HUES64 (cell line): ENCODE results near the gene LCT.

ENCODE experiments used
- H3K27ac ChIP-seq: 2 replicates; pipeline ENCODE4 v1.7.0; 2013; ENCODE audit warnings: low read depth, low read length, inconsistent platforms
- H3K27me3 ChIP-seq: 2 replicates; pipeline ENCODE4 v1.6.1; 2013; ENCODE audit warnings: mild to moderate bottlenecking, low read length; ENCODE audit not compliant: insufficient read depth
- H3K36me3 ChIP-seq: 2 replicates; pipeline ENCODE4 v1.6.1; 2013; ENCODE audit warnings: mild to moderate bottlenecking, low read length; ENCODE audit not compliant: insufficient read depth
- H3K4me1 ChIP-seq: 2 replicates; pipeline ENCODE4 v1.6.1; 2013; ENCODE audit warnings: mild to moderate bottlenecking, low read length, moderate library complexity; ENCODE audit not compliant: insufficient read depth
- H3K4me3 ChIP-seq: 2 replicates; pipeline ENCODE4 v1.5.1; 2013; ENCODE audit warnings: mild to moderate bottlenecking, low read length, moderate library complexity
- H3K9ac ChIP-seq: 2 replicates; pipeline ENCODE4 v1.6.1; 2013; ENCODE audit warnings: mild to moderate bottlenecking, low read depth, low read length
- H3K9me3 ChIP-seq: 2 replicates; pipeline ENCODE4 v1.6.1; 2013; ENCODE audit warnings: low read depth, low read length; ENCODE audit not compliant: insufficient read depth
- WGBS: fragments of 150-250, 120-280 bp; methylation state at CpG from one replicate; pipeline ENCODE4 v1.1.7; 2013; ENCODE audit warnings: missing lambda C conversion rate; 5-methylcytosine and 5-hydroxymethylcytosine counted together

Gene LCT

DNA sequence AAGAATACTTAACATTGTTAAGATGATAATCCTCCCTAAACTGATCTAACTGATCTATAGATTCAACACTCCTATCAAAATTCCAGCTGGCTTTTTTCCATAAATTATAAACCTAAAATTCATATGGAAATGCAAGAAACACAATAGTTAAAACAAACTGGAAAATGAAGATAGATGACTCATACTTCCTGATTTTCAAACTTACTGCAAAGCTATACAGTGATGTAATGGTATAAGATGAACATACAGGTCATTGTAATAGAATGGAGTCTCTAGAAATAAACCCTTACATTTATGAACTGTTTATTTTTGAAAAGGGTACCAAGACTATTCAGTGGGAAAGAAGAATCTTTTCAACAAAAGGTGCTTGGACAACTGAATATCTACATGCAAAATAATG lies 63.1 kb downstream of the LCT start:
- H3K27ac ChIP-seq: no peak overlapping the region
- H3K36me3 ChIP-seq: peaks cover 93% of the 10 kb centered on the region
- H3K27me3 ChIP-seq: no peaks in the 10 kb centered on the region
- H3K4me3 ChIP-seq: no peak overlapping the region
- no peak overlapping the region for H3K9ac ChIP-seq
- H3K9me3 ChIP-seq: no peaks in the 10 kb centered on the region
- H3K4me1 ChIP-seq: no peaks in the 10 kb centered on the region

DNA sequence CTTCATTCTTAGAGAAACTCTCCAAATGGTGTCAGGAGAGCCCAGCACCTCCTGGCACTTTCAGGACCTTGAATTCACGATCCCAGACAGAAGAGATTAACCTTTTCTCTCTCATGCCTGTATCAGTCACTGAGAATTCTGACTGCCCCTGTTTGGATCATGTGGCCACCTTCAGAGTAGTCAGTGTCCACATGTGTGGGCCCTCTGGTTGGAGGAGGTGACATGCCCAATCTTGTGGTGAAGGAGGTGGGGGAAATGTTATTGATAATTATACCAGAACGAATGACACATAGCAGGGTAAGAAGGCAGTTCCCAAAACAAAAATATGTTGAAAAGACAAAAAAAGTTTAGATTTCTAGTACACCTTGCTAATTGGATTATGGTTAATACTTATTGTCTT lies 63.7 kb downstream of the LCT start:
- Histone ChIP-seq H3K4me3 (no peak overlapping the region), H3K9ac (no peak overlapping the region), H3K27me3 (no peaks in the 10 kb centered on the region), H3K27ac (no peak overlapping the region), H3K36me3 (peaks cover 90% of the 10 kb centered on the region), H3K9me3 (no peaks in the 10 kb centered on the region), H3K4me1 (no peaks in the 10 kb centered on the region)
- WGBS: 99% methylated on average over 2 of the region's 2 CpGs

- WGBS: 88% methylated on average over 8 of the region's 8 CpGs
- Histone ChIP-seq H3K9me3 (no peaks in the 10 kb centered on the region), H3K9ac (no peak overlapping the region), H3K36me3 (peaks cover 91% of the 10 kb centered on the region), H3K4me1 (no peaks in the 10 kb centered on the region), H3K27me3 (no peaks in the 10 kb centered on the region), H3K27ac (no peak overlapping the region), H3K4me3 (no peak overlapping the region)
Observed at GRCh38 chr2:135768863-135769262, 68.1 kb downstream of the LCT start.

DNA sequence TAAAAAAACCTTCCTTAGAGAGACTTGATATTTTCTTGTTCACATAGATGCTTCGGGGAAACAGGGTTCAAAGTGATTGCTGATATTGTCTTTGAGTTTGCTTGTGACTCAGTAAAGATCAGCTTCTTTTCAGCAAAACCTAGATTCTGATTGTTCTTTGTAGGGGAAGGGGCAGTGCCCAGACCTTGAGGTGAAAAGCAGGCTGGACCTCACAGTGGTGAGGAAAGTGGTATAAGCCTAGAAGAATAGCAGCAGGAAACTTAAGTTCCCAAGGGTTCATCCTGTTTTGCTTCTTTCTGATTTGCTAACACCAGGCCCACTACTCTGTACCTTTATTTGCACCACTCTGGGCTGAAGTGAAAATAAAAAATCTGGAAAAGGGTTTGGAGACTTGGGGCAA lies 74.5 kb downstream of the LCT start:
- Histone ChIP-seq H3K4me1 (no peaks in the 10 kb centered on the region), H3K27me3 (no peaks in the 10 kb centered on the region), H3K9me3 (0 out of 2 replicates have a peak, but pooled peaks cover under 1% of the 10 kb centered on the region), H3K27ac (no peak overlapping the region), H3K36me3 (peaks cover 97% of the 10 kb centered on the region), H3K9ac (no peak overlapping the region), H3K4me3 (no peak overlapping the region)
- 100% methylated on average over 1 of the region's 1 CpG for WGBS

- Histone ChIP-seq H3K27ac (no peak overlapping the region), H3K36me3 (peaks cover 97% of the 10 kb centered on the region)
Observed at GRCh38 chr2:135762022-135762421, 75.0 kb downstream of the LCT start.

DNA sequence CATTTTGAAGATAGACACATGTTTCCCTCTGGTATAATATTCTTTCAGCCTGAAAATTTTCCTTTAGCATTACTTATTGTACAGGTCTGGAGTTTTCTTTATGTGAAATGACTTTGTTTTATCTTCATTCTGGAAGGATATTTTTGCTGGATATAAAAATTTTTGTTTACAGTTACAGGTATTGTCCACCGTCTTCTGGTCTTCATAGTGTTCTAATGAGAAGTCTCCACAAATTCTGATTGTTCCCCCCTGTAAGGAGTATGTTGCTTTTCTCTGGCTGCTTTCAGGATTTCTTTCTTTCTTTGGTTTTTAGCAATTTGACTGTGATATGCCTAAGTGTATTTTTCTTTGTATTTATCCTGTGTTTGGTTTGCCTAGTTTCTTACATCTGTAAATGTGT lies 80.3 kb downstream of the LCT start:
- Histone ChIP-seq H3K9ac (no peak overlapping the region), H3K27me3 (no peaks in the 10 kb centered on the region), H3K9me3 (peaks cover 16% of the 10 kb centered on the region; the same call in 1 of the 2 replicates), H3K36me3 (peaks cover 95% of the 10 kb centered on the region), H3K4me1 (no peaks in the 10 kb centered on the region), H3K4me3 (no peak overlapping the region), H3K27ac (no peak overlapping the region)
- WGBS: 95% methylated on average over 1 of the region's 1 CpG

More at GRCh38 chr2:135762022-135762421, 75.0 kb downstream of the LCT start:
- no peak overlapping the region for H3K9ac ChIP-seq
- peaks cover 6% of the 10 kb centered on the region; the same call in 1 of the 2 replicates for H3K9me3 ChIP-seq
- no peak overlapping the region for H3K4me3 ChIP-seq
- H3K4me1 ChIP-seq: no peaks in the 10 kb centered on the region
- H3K27me3 ChIP-seq: no peaks in the 10 kb centered on the region

- Histone ChIP-seq H3K27ac (no peak overlapping the region), H3K4me1 (no peaks in the 10 kb centered on the region), H3K36me3 (peaks cover 89% of the 10 kb centered on the region), H3K4me3 (no peak overlapping the region), H3K9ac (no peak overlapping the region), H3K27me3 (no peaks in the 10 kb centered on the region), H3K9me3 (peaks cover 16% of the 10 kb centered on the region; the same call in 1 of the 2 replicates)
- WGBS: 99% methylated on average over 2 of the region's 2 CpGs
Observed at GRCh38 chr2:135755573-135755972, 81.4 kb downstream of the LCT start.

GRCh38 chr2:135745545-135745944 lies 91.4 kb downstream of the LCT start:
- Histone ChIP-seq H3K4me3 (no peak overlapping the region), H3K9ac (no peak overlapping the region), H3K4me1 (peaks cover 17% of the 10 kb centered on the region), H3K27me3 (no peaks in the 10 kb centered on the region), H3K36me3 (peaks cover 45% of the 10 kb centered on the region), H3K27ac (no peak overlapping the region), H3K9me3 (no peaks in the 10 kb centered on the region)
- 100% methylated on average over 2 of the region's 4 CpGs for WGBS

- Histone ChIP-seq H3K4me1 (peaks cover 17% of the 10 kb centered on the region), H3K9ac (no peak overlapping the region), H3K27me3 (no peaks in the 10 kb centered on the region), H3K36me3 (peaks cover 39% of the 10 kb centered on the region), H3K4me3 (peak overlapping the region; percentile 73), H3K9me3 (no peaks in the 10 kb centered on the region), H3K27ac (no peak overlapping the region)
- 89% methylated on average over 5 of the region's 5 CpGs for WGBS
Observed at GRCh38 chr2:135744760-135745314, 92.1 kb downstream of the LCT start.

DNA sequence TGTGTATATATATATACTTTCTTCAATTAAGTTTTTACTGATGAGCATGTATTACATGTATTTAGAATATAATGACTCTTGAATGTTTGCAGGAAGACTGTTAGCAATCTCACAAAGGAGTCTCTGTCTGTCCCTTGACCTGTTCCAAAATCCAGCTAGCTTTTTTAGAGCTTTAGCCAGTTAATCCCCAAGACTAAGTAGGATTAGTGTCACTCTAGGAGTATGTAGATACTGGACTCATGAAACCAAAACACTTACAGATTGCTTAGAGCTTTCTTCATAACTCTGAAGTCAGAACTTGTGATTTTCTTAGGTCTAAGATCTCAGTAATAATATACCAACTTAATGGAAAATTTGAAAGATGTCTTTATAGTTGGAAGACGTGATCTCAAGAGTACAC lies 93.1 kb downstream of the LCT start:
- H3K36me3 ChIP-seq: peaks cover 29% of the 10 kb centered on the region
- peak overlapping the region; percentile 73 for H3K4me3 ChIP-seq
- H3K9me3 ChIP-seq: no peaks in the 10 kb centered on the region
- H3K4me1 ChIP-seq: peaks cover 17% of the 10 kb centered on the region
- H3K27ac ChIP-seq: no peak overlapping the region
- 0 out of 2 replicates have a peak overlapping the region, but pooled peaks have one; percentile 36 for H3K9ac ChIP-seq
- no peaks in the 10 kb centered on the region for H3K27me3 ChIP-seq
- WGBS: 93% methylated on average over 1 of the region's 1 CpG

DNA sequence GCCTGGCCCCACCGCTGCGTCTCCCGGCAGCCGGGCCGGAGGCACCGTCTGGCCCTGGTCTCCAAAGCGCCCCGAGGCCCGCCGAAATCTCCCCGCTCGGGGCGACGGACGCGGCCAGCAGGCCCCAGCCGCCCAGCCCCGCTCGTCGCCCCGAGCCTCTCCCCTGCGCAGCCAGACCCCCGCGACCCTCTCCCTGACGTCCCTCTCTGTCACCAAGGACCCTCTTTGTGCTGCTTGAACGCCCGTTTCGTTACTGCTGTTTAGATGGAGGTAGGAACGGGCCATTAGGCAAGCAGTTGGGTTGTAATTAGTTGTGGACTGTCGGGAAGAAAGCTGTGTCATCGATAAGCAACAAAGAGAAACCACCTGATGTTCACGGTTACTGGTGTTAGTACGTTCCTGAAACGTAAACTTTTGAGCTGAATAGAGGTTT lies 94.6 kb downstream of the LCT start:
- Histone ChIP-seq H3K4me3 (peak overlapping the region; percentile 73), H3K36me3 (peaks cover 15% of the 10 kb centered on the region), H3K4me1 (peaks cover 17% of the 10 kb centered on the region), H3K9me3 (no peaks in the 10 kb centered on the region), H3K27ac (peak overlapping the region; percentile 93), H3K9ac (peak overlapping the region; percentile 87), H3K27me3 (no peaks in the 10 kb centered on the region)
- under 1% methylated on average over 34 of the region's 34 CpGs for WGBS
